ENCODE measurements around the gene OR2G2. TPM values are rescaled to one million over a fixed set of nuclear protein-coding genes. Genes with fewer than 3 reads are reported as not detected.

Gene OR2G2
- total and polyA plus RNA-seq, 2 of the 8 experiments (the other 6 are each of a cell fraction or from before 2014, with no cell fraction given) = not detected

Small RNA genes lying within 50 kb of the gene (small RNA-seq; reads per million reads assigned to genes)
- gene RF00026 (ENCODE audit: insufficient read depth) = not detected

Other genes with a start within 250 kb of the OR2G2 start
- gene NLRP3, start 172.2 kb upstream of the OR2G2 start, total RNA-seq (2021; fragmentation: NEBNext Ultra II Directional; extraction: Animal tissue kit (Norgen Biotek cat#: 25700)) = 0.19 and 0.23 TPM in 2 replicates
- 0.03 and 0.05 TPM in 2 replicates for gene NLRP3, start 172.2 kb upstream of the OR2G2 start, polyA plus RNA-seq (2011; rRNA removed)
- gene OR2B11, start 130.3 kb upstream of the OR2G2 start, total RNA-seq (2021; fragmentation: NEBNext Ultra II Directional; extraction: Animal tissue kit (Norgen Biotek cat#: 25700)) = not detected in 2 replicates
- not detected in 2 replicates for gene OR2B11, start 130.3 kb upstream of the OR2G2 start, polyA plus RNA-seq (2011; rRNA removed)
- not detected in 2 replicates for gene OR2C3, start 51.9 kb upstream of the OR2G2 start, total RNA-seq (2021; fragmentation: NEBNext Ultra II Directional; extraction: Animal tissue kit (Norgen Biotek cat#: 25700))
- not detected in 2 replicates for gene OR2C3, start 51.9 kb upstream of the OR2G2 start, polyA plus RNA-seq (2011; rRNA removed)
- gene GCSAML, start 39.2 kb upstream of the OR2G2 start, total RNA-seq (2021; fragmentation: NEBNext Ultra II Directional; extraction: Animal tissue kit (Norgen Biotek cat#: 25700)) = not detected in 2 replicates
- gene GCSAML, start 39.2 kb upstream of the OR2G2 start, polyA plus RNA-seq (2011; rRNA removed) = not detected in 2 replicates
- gene OR2G3, start 17.2 kb downstream of the OR2G2 start, total RNA-seq (2021; fragmentation: NEBNext Ultra II Directional; extraction: Animal tissue kit (Norgen Biotek cat#: 25700)) = not detected in 2 replicates
- gene OR2G3, start 17.2 kb downstream of the OR2G2 start, polyA plus RNA-seq (2011; rRNA removed) = not detected in 2 replicates
- gene OR13G1, start 91.4 kb downstream of the OR2G2 start, total RNA-seq (2021; fragmentation: NEBNext Ultra II Directional; extraction: Animal tissue kit (Norgen Biotek cat#: 25700)) = not detected in 2 replicates
- gene OR13G1, start 91.4 kb downstream of the OR2G2 start, polyA plus RNA-seq (2011; rRNA removed) = not detected in 2 replicates
- not detected in 2 replicates for gene OR6F1, start 128.3 kb downstream of the OR2G2 start, total RNA-seq (2021; fragmentation: NEBNext Ultra II Directional; extraction: Animal tissue kit (Norgen Biotek cat#: 25700))
- gene OR6F1, start 128.3 kb downstream of the OR2G2 start, polyA plus RNA-seq (2011; rRNA removed) = not detected in 2 replicates
- gene OR14K1, start 150.3 kb downstream of the OR2G2 start, total RNA-seq (2021; fragmentation: NEBNext Ultra II Directional; extraction: Animal tissue kit (Norgen Biotek cat#: 25700)) = not detected in 2 replicates
- gene OR14K1, start 150.3 kb downstream of the OR2G2 start, polyA plus RNA-seq (2011; rRNA removed) = not detected in 2 replicates
- gene OR14A2, start 159.8 kb downstream of the OR2G2 start, total RNA-seq (2021; fragmentation: NEBNext Ultra II Directional; extraction: Animal tissue kit (Norgen Biotek cat#: 25700)) = not detected in 2 replicates
- gene OR14A2, start 159.8 kb downstream of the OR2G2 start, polyA plus RNA-seq (2011; rRNA removed) = not detected in 2 replicates
- not detected in 2 replicates for gene OR1C1, start 172.2 kb downstream of the OR2G2 start, total RNA-seq (2021; fragmentation: NEBNext Ultra II Directional; extraction: Animal tissue kit (Norgen Biotek cat#: 25700))
- not detected in 2 replicates for gene OR1C1, start 172.2 kb downstream of the OR2G2 start, polyA plus RNA-seq (2011; rRNA removed)
- not detected in 2 replicates for gene OR14A16, start 235.8 kb downstream of the OR2G2 start, total RNA-seq (2021; fragmentation: NEBNext Ultra II Directional; extraction: Animal tissue kit (Norgen Biotek cat#: 25700))
- not detected in 2 replicates for gene OR14A16, start 235.8 kb downstream of the OR2G2 start, polyA plus RNA-seq (2011; rRNA removed)